ENCODE results near the gene TMEM235. TPM values are rescaled to one million over a fixed set of nuclear protein-coding genes. Genes with fewer than 3 reads are reported as not detected.

TMEM235 gene
- total and polyA plus RNA-seq, 9 of the 15 experiments (the other 6 are each of a cell fraction or from before 2014, with no cell fraction given): not detected

GRCh38 chr17:78241277-78242023, 10.0 kb downstream of the TMEM235 start (continued):
- TF ChIP-seq HINFP (tag; conservative IDR thresholded peaks at IDR 0.05; ENCODE audit: low read depth): no peak
- TF ChIP-seq SRSF9 (IDR thresholded peaks at IDR 0.05; ENCODE audit: borderline replicate concordance, low read depth, low read length): no peak
- TF ChIP-seq ZNF644 (tag; IDR thresholded peaks at IDR 0.05; ENCODE audit: low read depth): peak; percentile 61; the same call in 1 of the 2 replicates
- no peak for TF ChIP-seq CBX1 (IDR thresholded peaks at IDR 0.05; ENCODE audit: low read depth)
- TF ChIP-seq UBTF (IDR thresholded peaks at IDR 0.05; ENCODE audit: borderline replicate concordance in 1 of 2, low read depth in 2 of 2, low read length in 2 of 2): no peak
- TF ChIP-seq RBFOX2 (IDR thresholded peaks at IDR 0.05; ENCODE audit: low read depth, low read length): no peak
- TF ChIP-seq KDM5B (IDR thresholded peaks at IDR 0.05; ENCODE audit: insufficient replicate concordance, low read depth, low read length): no peak
- TF ChIP-seq GTF3C2 (IDR thresholded peaks at IDR 0.05; ENCODE audit: borderline replicate concordance, extremely low read depth, insufficient read length): no peak
- TF ChIP-seq ZBTB7A (IDR thresholded peaks at IDR 0.05; ENCODE audit: borderline replicate concordance, control insufficient read depth, low read depth, low read length): peak; percentile 59; the same call in 1 of the 2 replicates
- TF ChIP-seq CHD2 (IDR thresholded peaks at IDR 0.05; ENCODE audit: low read depth, low read length): peak; percentile 77
- TF ChIP-seq NONO (IDR thresholded peaks at IDR 0.05; ENCODE audit: low read depth in 2 of 2, low read length in 1 of 2): no peak
